Spleen (tissue), 7 donors: ENCODE results near the gene CCDC47.

ENCODE experiments used
- CTCF ChIP-seq, 11 experiments: fragments of 200-600 bp in 7 of 11; fragments of 450-650 bp in 4 of 11; sonication (generic) in 4 of 11; IDR thresholded peaks in 8 of 11; conservative IDR thresholded peaks in 3 of 11; 1 replicate in 7 of 11; 2 replicates in 4 of 11; pipeline versions ENCODE4 v1.4.0 to v1.8.0; 2016 to 2021; ENCODE audit warnings: antibody characterized with exemption in 11 of 11, inconsistent platforms in 4 of 11, mild to moderate bottlenecking in 1 of 11
- POLR2A ChIP-seq, 3 donors: fragments of 450-650 bp; IDR thresholded peaks; one replicate each; pipeline ENCODE4 v1.5.1; 2017; ENCODE audit warnings: antibody characterized with exemption in 3 of 3, mild to moderate bottlenecking in 1 of 3
- POLR2AphosphoS5 ChIP-seq, 3 donors: sonication (generic); formaldehyde crosslinking; IDR thresholded peaks; one replicate each; pipeline ENCODE4 v1.5.1; 2017; ENCODE audit warnings: antibody characterized with exemption in 3 of 3
- donor health status: DM: no; HTN: no; CAD: no; lungs with moderate emphysema.
- donor health status: DM: no; HTN: no; CAD: no.
- donor health status: DM: no; HTN: no; CAD: no.

GRCh38 chr17:63716426-63716825 lies 57.0 kb downstream of the CCDC47 start:
- TF ChIP-seq CTCF (IDR thresholded peaks at IDR 0.05 in 8 of 11, conservative IDR thresholded peaks at IDR 0.05 in 3 of 11) (no peak), POLR2A (IDR thresholded peaks at IDR 0.05) (no peak), POLR2AphosphoS5 (IDR thresholded peaks at IDR 0.05) (peak in 1 of 3 donors; percentile 27)
